Activated CD8-positive, alpha-beta memory T cell treated with anti-CD3 and anti-CD28 coated beads, Interleukin-2, amount 50 U/mL, for 1 hour (primary cell): ENCODE data around the gene NETO2.
"Not testable (repeated sequence)": the region's sequence is repeated elsewhere in the genome, so short reads cannot be mapped to it uniquely, and the experiment has no call there.

Source experiments
- DNase-seq: peaks from one replicate; pipeline ENCODE4 v3.0.0-alpha.2; 2020; ENCODE audit errors: extremely low read depth

NETO2 gene

GRCh38 chr16:47065766-47066688 lies 77.7 kb downstream of the NETO2 start:
- no peak for DNase-seq

- DNase-seq, result no peak
Observed at GRCh38 chr16:47064775-47065174, 79.0 kb downstream of the NETO2 start.

- DNase-seq, result no peak
Observed at GRCh38 chr16:47063011-47063724, 80.6 kb downstream of the NETO2 start.

- no peak for DNase-seq
Observed at GRCh38 chr16:47061204-47061603, 82.5 kb downstream of the NETO2 start.

- no peak for DNase-seq
Observed at GRCh38 chr16:47060596-47060995, 83.1 kb downstream of the NETO2 start.

GRCh38 chr16:47059991-47060390 lies 83.8 kb downstream of the NETO2 start:
- no peak for DNase-seq

- DNase-seq, result not testable (repeated sequence)
Observed at GRCh38 chr16:47059130-47059529, 84.6 kb downstream of the NETO2 start.

- no peak for DNase-seq
Observed at GRCh38 chr16:47058295-47059086, 85.3 kb downstream of the NETO2 start.

GRCh38 chr16:47057630-47057993 lies 86.1 kb downstream of the NETO2 start:
- DNase-seq, result no peak

- no peak for DNase-seq
Observed at GRCh38 chr16:47056688-47057629, 86.8 kb downstream of the NETO2 start.

GRCh38 chr16:47056061-47056460 lies 87.7 kb downstream of the NETO2 start:
- DNase-seq, result not testable (repeated sequence)

GRCh38 chr16:47055136-47055885 lies 88.4 kb downstream of the NETO2 start:
- no peak for DNase-seq

GRCh38 chr16:47054306-47054705 lies 89.4 kb downstream of the NETO2 start:
- DNase-seq, result no peak

GRCh38 chr16:47053895-47054294 lies 89.8 kb downstream of the NETO2 start:
- DNase-seq, result no peak

GRCh38 chr16:47052666-47053640 lies 90.8 kb downstream of the NETO2 start:
- DNase-seq, result no peak

GRCh38 chr16:47051031-47051430 lies 92.7 kb downstream of the NETO2 start:
- no peak for DNase-seq

GRCh38 chr16:47049901-47050583 lies 93.7 kb downstream of the NETO2 start:
- DNase-seq, result no peak

- DNase-seq, result no peak
Observed at GRCh38 chr16:47047524-47048203, 96.1 kb downstream of the NETO2 start.
